ENCODE results near the gene UBL7.
A peak's percentile ranks its signal among the peaks of the same experiment; 100 is the strongest.

UBL7 gene

DNA sequence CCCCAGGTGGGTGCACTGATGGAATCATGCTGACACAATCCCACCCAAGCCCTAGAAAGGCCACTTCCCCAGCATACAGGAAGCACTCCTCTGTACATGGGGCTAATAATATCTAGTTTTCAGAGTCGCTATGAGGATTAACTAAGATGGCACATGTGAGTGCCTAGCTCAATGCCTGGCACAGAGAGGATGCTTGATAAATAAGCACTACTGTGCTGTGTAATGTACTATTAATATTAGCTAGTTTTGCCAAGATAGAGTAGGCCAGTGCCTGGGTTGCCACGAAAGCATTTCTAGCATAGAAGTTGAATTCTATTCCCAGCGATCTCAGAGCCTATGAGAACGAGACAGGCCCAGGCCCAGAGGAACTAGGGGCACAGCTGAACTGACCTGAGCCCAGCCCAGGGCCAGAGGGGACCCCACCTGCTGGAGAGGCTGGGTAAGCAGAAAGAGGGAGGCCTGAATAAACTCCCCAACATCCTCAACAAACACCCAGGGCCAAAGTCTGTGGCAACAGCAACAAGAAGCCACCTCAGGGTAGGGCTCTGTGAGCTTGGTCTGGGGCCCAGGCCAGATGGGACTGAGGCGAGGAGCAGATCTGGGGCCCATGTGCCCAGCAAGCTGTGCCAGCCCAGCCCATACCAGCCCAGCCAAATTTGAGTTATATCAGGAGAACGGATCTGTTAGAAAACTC lies 19.6 kb downstream of the UBL7 start:
- no peak for DNase-seq (ENCODE audit: low read depth)

DNA sequence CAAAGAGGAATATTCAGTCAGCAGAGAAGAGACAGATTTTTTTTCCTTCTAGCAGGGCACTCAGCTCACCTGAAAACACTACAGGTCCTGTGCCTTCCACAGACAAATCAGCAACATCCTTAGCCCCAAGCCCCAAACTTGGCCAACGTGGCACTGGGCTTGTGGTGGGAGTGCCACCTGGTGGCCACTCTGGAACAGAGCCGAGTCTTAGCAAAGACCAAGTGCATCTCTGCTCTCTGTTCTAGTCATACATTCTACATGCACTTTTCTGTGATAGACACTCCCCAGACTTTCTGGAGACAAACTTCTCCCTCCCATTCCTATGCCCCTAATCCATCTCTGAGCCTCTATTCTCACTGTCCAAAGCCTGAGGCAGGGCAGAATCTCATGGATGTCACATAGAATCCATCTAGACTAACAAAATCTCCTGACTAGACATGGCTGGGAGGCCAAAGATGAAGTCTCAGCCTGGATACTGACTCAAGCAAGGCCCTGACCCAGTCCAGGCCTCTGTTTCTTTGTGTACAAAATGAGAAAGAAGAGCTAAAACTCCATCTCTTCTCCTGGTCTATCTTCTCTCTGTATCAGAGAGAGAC lies 22.1 kb downstream of the UBL7 start:
- DNase-seq (ENCODE audit: low read depth), result peak; percentile 55

DNA sequence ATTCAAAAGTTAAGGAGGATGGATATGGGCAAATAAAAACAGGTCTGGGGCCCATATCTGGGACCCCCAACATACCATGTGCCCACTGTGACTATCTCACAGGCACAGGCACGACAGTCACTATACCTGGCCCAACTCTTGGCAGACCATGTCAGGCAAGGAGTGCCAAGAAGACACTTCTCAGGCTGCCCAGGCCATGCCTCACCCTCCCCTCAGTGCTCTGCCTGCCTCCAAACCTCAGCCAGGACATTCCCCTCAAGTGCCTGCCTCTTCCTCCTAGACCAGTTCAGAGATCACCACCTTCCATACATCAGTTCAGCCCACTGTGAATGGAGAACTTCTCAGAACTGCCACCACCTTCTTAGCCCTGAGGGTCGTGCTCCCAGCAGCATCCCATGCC lies 22.8 kb downstream of the UBL7 start:
- no peak for DNase-seq (ENCODE audit: low read depth)

DNA sequence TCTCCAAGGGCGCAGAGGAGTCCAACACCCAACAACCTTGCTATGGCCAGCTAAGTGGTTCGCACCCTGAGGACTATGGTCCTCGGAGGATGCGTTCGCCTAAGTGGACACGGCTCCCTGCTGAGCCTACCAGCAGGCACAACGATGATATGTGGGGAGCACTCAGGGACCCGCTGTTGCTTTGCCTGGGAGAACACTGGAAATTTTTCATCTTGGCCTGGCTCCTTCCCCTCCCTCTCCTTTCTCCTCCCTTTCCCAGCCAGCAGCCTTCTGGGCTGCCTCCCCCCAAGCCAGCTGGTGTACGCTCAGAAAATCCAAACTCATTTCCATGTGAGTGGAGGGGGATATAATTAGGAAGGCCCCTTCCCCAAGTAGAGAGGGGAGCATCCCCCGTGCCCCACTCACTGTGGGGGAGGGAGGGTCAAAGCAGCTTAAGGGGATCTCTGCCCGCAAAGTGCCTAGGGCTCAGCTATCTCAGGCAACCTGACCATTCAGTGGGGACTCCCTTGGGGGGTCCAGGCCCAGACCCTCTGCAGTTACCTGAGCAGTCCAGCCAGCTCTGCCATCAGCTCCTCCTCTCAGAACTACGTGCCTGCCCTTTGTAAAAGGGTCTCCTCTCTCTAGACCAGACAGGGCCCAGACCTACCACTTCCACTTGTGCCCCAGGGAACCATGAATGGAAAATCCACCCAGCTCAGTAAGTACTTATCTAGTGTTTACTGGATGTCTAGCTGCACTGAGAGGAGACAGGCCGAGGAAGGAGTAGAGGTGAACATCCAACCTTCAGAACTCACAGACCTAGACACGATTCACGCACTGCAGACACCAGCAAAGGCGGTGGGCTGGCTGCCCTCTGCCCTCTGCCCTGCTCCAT lies 26.5 kb downstream of the UBL7 start:
- no peak for DNase-seq (ENCODE audit: low read depth)

DNA sequence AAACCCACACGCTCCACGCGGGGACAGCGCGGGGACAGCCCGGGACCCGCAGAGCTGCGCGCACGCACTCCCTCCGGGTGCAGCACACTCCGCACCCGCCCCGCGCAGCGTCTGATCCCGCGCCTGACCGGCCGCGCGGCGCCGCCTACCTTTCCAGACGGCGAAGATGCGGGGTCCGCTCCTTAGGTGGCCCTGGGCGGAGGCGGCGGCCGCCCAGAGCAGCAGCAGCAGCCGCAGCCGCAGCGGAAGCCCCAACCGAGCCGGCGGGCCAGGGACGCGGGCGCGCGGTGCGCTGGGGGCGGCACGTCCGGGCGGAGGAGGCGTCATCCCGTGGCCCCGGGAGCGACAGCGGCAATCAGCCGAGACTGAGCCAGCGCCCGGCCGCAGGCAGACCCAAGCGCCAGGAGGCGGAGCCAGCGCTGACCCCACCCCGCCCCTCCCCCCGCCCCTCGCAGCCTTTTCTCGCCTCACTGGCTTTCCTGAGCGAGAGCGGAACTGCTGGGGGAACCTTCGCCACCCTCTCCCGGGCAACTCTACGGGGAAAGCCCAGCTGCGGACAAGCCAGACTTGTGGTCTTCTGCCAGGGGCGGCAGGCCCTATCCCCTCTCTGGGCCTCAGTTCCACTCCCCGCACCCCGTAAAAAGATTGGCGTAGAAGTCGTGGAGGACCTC lies 27.2 kb downstream of the UBL7 start, which contains the start of gene SEMA7A:
Gene SEMA7A, minus strand, starts transcription at position 367 of the 671 bp plus-strand sequence. Its CDS starts 40 bp downstream, at position 327.
- peak; percentile 32 for DNase-seq (ENCODE audit: low read depth)

DNA sequence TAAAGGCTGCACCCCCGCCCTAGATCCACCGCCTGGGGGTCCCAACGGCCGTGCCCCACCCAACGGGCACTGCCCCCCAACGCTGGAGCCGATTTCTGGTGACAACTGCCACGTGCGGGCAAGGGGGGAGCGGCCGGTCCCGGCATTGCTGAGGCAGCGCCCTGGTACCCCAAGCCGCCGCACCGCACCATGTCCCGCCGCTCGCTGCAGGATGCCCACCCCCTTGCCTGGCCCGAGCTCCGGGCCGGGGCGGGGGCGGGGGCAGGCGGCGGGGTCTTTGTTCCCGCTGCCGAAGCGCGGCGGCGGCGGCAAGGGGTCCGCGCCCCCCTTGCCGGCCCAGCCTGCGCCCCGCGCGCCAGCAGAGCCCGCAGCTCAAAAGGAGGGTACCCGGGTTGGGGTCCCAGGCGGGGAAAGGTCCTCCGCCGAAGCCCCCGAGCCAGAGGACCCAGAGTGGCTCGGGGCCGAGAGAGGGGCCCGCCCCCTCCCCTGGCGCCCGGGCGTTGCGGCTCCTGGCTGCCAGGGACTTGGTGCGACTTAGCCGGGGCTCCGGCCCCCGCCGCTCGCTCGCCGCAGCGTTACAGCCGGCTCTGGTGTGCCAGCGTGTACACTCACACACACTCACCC lies 27.9 kb downstream of the UBL7 start:
- no peak for DNase-seq (ENCODE audit: low read depth)

DNA sequence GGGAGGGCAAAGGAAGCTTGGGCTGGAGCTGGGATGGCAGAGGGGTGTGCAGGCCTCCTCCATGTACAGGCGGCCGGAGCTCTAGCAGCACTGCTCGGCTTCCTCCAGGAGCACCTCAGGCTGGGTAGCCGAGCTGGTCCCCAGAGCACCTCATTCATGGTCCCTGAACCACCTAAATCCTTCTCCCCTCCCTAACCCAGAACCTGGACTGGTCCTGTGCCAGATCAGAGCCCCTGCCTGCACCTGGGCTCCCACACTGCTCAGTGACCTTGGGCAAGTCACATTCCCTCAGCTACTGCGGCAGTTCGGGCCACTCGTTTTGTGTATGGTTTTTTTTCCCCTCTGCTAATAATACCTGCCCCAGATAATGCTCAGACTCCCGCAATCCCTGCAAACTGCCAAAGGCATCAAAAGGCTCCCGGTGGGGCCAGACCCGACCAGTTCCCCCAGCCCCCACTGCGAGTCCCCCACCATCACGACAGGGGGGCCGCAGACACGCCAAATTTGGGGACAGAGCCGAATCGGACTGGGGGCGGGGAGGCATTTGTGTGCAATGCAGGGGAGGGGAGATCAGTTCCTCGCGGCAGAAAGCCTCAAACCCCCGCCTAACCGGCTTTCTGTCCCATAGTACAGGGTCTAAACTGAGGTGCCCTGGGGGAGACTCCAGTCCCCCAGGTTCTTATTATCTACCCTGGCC lies 28.5 kb downstream of the UBL7 start:
- DNase-seq (ENCODE audit: low read depth), result no peak

DNA sequence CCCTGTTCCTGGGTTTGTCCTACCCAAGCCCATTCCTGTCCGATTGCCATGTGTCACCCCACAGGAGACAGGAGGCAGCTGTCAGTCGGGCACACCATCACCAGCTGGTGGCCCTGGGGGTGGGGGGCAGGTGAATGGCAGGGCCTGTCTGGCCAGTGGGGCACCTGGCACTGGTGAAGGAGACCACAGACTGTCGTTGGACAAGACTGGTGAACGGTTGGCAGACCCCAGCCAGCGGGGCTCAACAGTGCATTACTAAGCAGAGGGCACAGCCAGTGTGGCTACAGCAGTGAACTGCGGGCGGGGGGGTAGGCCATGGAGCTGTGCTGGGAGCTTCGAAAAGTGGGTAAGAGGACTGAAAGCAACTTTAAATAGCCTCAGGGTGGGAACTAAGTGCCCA lies 29.3 kb downstream of the UBL7 start:
- DNase-seq (ENCODE audit: low read depth), result no peak

DNA sequence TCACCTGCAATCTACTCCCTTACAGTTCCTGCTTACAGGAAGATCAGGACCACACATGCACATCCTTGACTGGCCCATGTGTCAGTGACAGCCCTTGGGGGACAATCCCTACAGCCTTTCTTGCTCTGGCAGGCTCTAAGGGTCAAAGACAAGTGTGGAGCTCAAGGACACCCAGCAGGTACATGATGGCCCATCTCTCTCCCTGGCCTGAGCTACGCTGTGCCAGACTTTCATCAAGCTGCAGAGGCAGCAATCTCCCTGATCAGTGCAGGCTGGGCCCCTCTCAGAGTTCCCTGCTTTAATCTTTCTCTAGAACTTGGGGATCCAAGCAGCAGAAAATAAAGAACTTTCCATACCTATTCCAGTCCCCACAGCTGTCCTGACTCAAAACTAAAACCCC lies 29.8 kb downstream of the UBL7 start:
- DNase-seq (ENCODE audit: low read depth), result no peak

DNA sequence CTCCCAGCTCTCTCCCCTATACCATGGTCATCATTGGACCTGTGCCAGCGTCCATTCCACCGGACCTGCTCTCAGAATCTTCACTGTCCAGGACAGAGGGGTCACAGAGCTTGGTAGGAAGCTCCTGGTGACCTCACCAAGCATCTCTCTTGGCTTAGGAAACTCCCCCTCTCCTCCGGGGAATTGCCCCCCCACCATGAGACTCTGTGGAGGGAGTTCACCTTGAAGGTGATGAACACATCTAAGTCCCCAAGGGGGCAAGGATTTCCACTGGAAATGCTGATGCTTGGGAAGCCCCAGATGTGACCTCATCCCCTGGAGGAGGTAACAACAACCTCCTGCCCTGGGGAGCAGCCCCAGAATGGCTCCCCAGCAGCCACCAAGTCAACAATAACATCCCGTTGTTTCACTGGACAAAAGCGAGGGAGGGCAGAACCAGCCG lies 30.4 kb downstream of the UBL7 start:
- DNase-seq (ENCODE audit: low read depth), result no peak

DNA sequence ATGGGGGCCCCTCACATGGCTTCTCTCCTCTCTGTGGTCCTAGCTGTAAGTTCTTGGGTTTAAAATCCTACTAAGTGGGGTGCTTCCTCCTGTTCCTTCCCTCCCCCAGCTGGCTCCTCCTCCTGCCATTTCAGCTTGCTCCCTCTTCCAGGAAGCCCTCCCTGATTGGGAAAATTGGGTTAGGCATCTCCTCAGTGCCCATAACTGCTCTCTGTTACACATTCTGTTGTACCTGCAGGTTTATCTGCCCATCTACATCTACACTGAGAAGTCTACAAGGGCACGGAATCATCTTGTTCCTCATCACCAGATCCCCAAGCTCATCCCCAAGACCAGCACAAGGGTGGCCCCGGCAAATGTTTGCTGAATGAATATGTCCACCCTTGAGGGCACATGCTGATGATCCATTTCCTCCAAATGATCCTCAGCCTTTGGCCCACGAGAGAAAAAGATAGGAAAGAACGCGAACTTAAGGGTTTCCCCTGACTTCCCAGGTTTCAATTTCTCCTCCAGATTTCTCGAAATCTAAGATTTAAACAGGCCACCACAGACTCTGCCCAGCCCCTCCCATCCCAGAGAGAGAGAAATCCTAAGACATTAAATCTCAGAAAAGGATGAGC lies 31.1 kb downstream of the UBL7 start:
- DNase-seq (ENCODE audit: low read depth), result no peak

DNA sequence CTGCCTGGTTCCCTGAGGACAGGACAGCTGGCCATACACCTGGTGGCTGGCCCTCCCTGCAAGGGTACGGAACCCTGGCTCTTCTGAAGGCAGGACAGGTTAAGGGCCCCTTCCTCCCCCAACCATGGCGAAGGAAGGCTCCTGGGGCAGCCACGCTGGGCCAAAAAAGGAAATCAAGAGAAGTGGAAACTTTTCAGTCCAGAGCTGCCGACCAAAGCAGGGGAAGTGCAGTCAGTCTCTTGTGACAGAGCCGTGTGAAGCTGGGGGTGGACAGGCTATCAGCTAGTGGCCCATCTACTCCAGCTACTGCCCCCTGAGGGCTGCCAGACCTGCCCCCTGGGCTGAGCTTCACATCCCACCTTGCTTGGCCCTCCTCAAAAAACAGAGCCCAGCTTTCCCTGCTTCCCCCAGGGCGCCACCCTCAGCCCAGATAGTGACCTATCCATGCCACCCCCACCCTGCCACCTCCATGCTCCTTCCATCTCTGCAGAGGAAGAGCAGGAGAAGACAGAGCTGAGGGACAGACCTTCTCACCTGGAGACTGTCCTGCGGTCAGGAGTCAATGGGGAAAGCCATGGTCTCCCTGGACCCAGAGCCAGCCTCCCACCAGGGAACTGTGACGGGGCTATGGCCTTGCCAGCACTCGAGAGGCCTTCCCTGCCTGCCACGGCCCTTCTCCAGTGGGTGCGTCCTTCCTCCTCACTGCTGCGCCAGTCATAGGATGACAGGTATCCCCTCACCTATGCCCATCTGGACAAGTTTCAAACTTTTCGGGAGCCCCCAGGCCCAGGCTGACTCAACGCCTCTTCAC lies 31.8 kb downstream of the UBL7 start:
- no peak for DNase-seq (ENCODE audit: low read depth)

DNA sequence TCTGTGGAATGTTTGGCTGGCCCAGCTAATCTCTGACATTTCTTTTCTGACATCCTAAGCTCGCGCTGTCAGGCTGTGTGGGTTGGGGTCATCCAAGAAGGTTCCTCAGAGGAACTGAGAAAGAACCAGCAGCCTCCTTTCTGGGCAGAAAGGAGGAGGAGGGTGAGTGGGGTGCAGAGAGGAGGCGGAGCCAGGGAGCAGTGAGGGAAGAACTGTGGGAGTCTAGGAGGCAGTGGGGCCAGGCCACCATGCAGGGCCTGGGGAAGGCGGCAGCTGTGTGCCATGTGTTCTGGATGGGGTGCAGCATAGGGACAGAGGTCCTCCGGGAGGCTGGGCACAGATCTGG lies 32.5 kb downstream of the UBL7 start:
- DNase-seq (ENCODE audit: low read depth), result no peak

DNA sequence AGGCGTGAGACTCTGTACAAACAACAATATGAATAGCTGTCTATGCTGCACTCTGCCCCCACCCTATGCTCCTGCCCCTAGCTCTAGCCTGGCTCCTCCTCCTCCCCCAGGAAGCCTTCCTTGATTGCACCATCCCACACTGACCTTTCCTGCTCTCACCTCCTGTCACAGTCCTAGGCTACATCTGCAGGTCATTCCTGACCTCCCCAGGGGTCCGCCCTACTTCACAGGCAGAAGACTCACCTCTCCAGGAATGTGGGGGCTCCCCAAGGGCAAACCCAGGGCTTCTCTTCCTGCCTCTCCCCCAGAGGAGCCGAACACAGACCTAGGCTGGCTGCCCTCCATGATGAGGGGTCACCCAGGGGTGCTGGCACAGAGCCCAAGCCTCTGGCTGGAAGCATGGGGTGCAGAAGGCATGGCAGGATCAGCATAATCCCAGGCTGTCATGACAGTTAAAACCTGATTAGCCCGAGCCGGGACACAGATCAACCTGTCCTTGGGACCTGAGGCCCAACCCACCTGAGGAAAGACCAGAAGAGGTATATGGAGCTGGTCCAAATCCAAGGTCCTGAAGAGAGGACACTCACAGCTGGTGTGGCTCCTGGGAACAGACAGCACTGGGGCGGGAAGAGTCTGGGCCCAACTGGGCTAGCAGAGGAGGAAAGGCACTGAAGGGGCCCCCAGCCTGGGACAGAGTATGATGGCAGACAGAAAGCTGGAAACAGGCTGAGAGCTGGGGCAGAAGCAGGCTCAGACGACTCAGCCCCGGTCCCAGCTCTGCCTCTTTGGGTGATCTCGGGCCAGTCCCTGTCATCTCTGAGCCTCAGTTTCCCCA lies 33.1 kb downstream of the UBL7 start:
- no peak for DNase-seq (ENCODE audit: low read depth)

DNA sequence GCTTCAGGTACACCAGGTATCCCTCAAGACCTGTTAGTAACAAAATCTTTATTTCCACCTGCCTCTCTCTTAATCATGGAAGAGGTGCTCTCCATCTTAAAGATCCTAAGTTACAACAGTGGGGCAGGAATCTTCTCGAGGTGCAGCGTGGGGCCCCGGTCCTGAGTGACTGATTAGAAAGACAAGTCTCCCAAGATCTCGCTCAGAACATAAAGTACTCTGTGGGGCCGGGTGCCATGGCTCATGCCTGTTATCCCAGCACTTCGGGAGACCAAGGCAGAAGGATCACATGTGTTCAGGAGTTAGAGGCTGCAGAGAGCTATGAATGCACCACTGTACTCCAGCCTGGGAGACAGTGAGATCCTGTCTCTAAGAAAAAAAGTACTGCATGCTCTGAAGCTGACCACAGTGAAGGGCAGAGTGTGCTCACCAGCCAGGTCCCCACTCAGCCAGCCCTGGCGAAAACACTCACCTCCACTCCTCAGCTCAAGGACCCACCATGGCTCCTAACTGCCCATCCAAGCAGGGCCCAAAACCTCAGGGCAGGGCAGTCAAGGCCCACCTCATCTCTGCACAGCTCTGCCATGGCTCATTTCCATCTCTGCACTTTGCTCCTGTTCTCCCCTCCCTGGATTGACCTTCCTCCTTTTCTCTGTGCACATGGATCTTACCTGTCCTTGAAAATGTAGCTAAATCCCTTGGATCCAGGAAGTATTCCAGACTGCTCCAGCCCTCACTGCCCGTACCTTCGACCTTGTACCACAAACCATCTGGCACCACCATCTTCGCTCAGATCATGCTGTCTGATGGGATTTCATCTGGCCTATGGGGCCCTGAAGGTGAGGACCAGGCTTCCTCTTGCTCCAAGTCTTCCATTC lies 34.3 kb downstream of the UBL7 start:
- DNase-seq (ENCODE audit: low read depth), result no peak

DNA sequence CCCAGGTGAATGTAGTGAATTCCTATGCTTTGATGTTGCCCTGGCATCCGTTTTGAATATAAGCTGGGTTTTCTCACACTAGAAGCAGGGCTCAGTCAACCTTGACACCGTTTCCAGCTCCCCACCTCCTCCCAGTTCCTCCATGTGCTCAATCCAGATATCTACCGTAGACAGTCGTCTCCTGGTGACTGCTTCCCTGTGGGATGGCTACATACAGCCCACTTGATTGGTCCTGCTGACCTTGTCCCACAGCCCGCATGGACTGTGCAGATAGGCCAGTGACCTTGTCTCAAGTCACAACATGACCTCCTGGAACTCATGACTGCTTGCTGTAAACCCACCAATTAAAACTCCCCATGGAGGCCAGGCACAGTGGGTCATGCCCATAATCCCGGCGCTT lies 35.3 kb downstream of the UBL7 start:
- DNase-seq (ENCODE audit: low read depth), result no peak

DNA sequence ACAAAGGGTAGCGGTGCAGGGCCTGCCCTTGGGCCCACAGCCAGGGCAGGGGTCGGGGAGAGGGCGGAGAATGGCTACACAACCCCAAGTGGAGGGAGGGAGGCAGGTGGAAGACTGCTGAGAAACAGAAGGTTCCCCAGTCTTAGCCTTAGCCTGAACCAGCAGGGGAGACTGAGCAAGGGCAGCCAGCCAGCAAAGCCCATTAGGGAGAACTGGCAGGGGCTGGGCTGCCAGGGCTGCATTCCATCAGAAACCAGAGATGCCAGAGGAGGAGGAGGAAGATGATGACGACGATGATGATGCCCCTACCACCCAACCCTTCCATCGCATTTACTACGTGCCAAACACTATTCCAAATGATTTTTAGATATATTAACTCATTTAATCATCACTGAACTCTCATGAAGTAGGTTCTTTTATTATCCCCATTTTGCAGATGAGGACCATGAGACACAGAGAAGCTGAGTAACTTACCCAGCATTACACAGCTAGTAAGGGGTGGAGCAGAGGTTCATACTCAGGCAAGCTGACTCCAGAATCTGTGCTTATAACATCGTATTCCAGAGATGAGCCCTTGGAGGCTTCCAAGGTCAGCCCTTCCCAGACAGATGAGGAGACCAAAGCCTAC lies 35.9 kb downstream of the UBL7 start:
- no peak for DNase-seq (ENCODE audit: low read depth)

All from T follicular helper cell (primary cell).